A549 (cell line): ENCODE measurements around the gene TCTA.

Experiments
- CBX8 ChIP-seq: fragments of 200-600 bp; sonication (generic); IDR thresholded peaks from 2 replicates; pipeline ENCODE4 v1.6.1; 2016
- CTCF ChIP-seq: fragments of >200 bp; sonication (Bioruptor Twin); formaldehyde crosslinking; IDR thresholded peaks from 3 replicates; pipeline ENCODE4 v1.5.1; 2016
- EP300 ChIP-seq, 2 experiments: fragments of >200 bp; sonication (Bioruptor Twin); formaldehyde crosslinking; IDR thresholded peaks; 2 replicates in 1 of 2; 3 replicates in 1 of 2; pipeline ENCODE4 v1.6.1; 2016 to 2017
- JUN ChIP-seq, 2 experiments: fragments of >200 bp; sonication (Bioruptor Twin); formaldehyde crosslinking; IDR thresholded peaks; 2 replicates in 1 of 2; 3 replicates in 1 of 2; pipeline ENCODE4 v1.6.1; 2016 to 2017
- JUNB ChIP-seq: fragments of >200 bp; sonication (Bioruptor Twin); formaldehyde crosslinking; IDR thresholded peaks from 2 replicates; pipeline ENCODE4 v1.6.1; 2016
- MAZ ChIP-seq: fragments of 150-350 bp; IDR thresholded peaks from 2 replicates; pipeline ENCODE4 v1.6.1; 2014; ENCODE audit warnings: antibody characterized with exemption, low read depth, low read length, borderline replicate concordance
- MYC ChIP-seq: IDR thresholded peaks from 2 replicates; pipeline ENCODE4 v1.6.1; 2012; ENCODE audit warnings: mild to moderate bottlenecking, inconsistent platforms, low read length, improper control_type of control experiment, borderline replicate concordance
- PBX3 ChIP-seq: IDR thresholded peaks from 2 replicates; pipeline ENCODE4 v1.6.1; 2012
- POLR2A ChIP-seq: IDR thresholded peaks from 2 replicates; pipeline ENCODE4 v1.6.1; 2012; ENCODE audit warnings: mild to moderate bottlenecking, low read length
- ZSCAN20 ChIP-seq: fragments of 250-450 bp; sonication (Bioruptor Pico); IDR thresholded peaks from 2 replicates; pipeline ENCODE4 v1.8.0; 2022; ENCODE audit warnings: mild to moderate bottlenecking, moderate library complexity

- TF ChIP-seq CTCF = no peak
- TF ChIP-seq MAZ = no peak
- TF ChIP-seq CBX8 = no peak
- no peak for TF ChIP-seq EP300 (IDR thresholded peaks at IDR 0.05)
- TF ChIP-seq JUNB = no peak
- TF ChIP-seq PBX3 = no peak
- TF ChIP-seq ZSCAN20 (CRISPR knock-in tag) = no peak
- TF ChIP-seq POLR2A = no peak
- TF ChIP-seq MYC = no peak
- TF ChIP-seq JUN (IDR thresholded peaks at IDR 0.05) = no peak
Measured at GRCh38 chr3:49456466-49456865, 44.2 kb downstream of the TCTA start.
